ENCODE measurements around the gene ZNF609.

ZNF609 gene

GRCh38 chr15:64695561-64695992 is 235.2 kb downstream of the ZNF609 start:
- TF ChIP-seq YY1 (IDR thresholded peaks at IDR 0.05; ENCODE audit: insufficient read depth, insufficient read length) (no peak), SUZ12 (IDR thresholded peaks at IDR 0.05; ENCODE audit: extremely low read depth, insufficient read depth, insufficient read length) (no peak), ZNF274 (IDR thresholded peaks at IDR 0.05; ENCODE audit: low read depth, low read length) (no peak)

GRCh38 chr15:64696481-64696880 is 236.1 kb downstream of the ZNF609 start:
- no peak overlapping the region for H3K4me3 ChIP-seq (ENCODE audit: insufficient read length, low read depth)
- peaks cover 44% of the 10 kb centered on the region for H3K36me3 ChIP-seq (ENCODE audit: insufficient read depth, insufficient read length, low read length)
- H3K9ac ChIP-seq (ENCODE audit: insufficient read length, low read depth): no peak overlapping the region
- H3K9me3 ChIP-seq (ENCODE audit: insufficient read depth, low read length): no peaks in the 10 kb centered on the region
- no peak for DNase-seq (ENCODE audit: low read depth, low spot score)
- no peak for TF ChIP-seq YY1 (IDR thresholded peaks at IDR 0.05; ENCODE audit: insufficient read depth, insufficient read length)
- TF ChIP-seq ZNF274 (IDR thresholded peaks at IDR 0.05; ENCODE audit: low read depth, low read length): no peak
- no peak for TF ChIP-seq SUZ12 (IDR thresholded peaks at IDR 0.05; ENCODE audit: extremely low read depth, insufficient read depth, insufficient read length)
- H3K4me1 ChIP-seq (ENCODE audit: insufficient read depth, insufficient read length): no peaks in the 10 kb centered on the region
- H3K27me3 ChIP-seq (ENCODE audit: insufficient read depth, insufficient read length): no peaks in the 10 kb centered on the region

More at GRCh38 chr15:64695561-64695992, 235.2 kb downstream of the ZNF609 start:
- no peaks in the 10 kb centered on the region for H3K27me3 ChIP-seq (ENCODE audit: insufficient read depth, insufficient read length)
- DNase-seq (ENCODE audit: low read depth, low spot score): no peak
- peaks cover under 1% of the 10 kb centered on the region for H3K4me1 ChIP-seq (ENCODE audit: insufficient read depth, insufficient read length)
- H3K36me3 ChIP-seq (ENCODE audit: insufficient read depth, insufficient read length, low read length): peaks cover 53% of the 10 kb centered on the region
- H3K9ac ChIP-seq (ENCODE audit: insufficient read length, low read depth): no peak overlapping the region
- no peaks in the 10 kb centered on the region for H3K9me3 ChIP-seq (ENCODE audit: insufficient read depth, low read length)
- H3K4me3 ChIP-seq (ENCODE audit: insufficient read length, low read depth): no peak overlapping the region

GRCh38 chr15:64697911-64698369 is 237.6 kb downstream of the ZNF609 start:
- Histone ChIP-seq H3K4me3 (ENCODE audit: insufficient read length, low read depth) (no peak overlapping the region), H3K9me3 (ENCODE audit: insufficient read depth, low read length) (no peaks in the 10 kb centered on the region), H3K9ac (ENCODE audit: insufficient read length, low read depth) (no peak overlapping the region), H3K4me1 (ENCODE audit: insufficient read depth, insufficient read length) (no peaks in the 10 kb centered on the region), H3K36me3 (ENCODE audit: insufficient read depth, insufficient read length, low read length) (peaks cover 34% of the 10 kb centered on the region), H3K27me3 (ENCODE audit: insufficient read depth, insufficient read length) (no peaks in the 10 kb centered on the region)
- no peak for DNase-seq (ENCODE audit: low read depth, low spot score)
- TF ChIP-seq SUZ12 (IDR thresholded peaks at IDR 0.05; ENCODE audit: extremely low read depth, insufficient read depth, insufficient read length): no peak
- no peak for TF ChIP-seq ZNF274 (IDR thresholded peaks at IDR 0.05; ENCODE audit: low read depth, low read length)
- no peak for TF ChIP-seq YY1 (IDR thresholded peaks at IDR 0.05; ENCODE audit: insufficient read depth, insufficient read length)

- no peaks in the 10 kb centered on the region for H3K27me3 ChIP-seq (ENCODE audit: insufficient read depth, insufficient read length)
- no peaks in the 10 kb centered on the region for H3K4me1 ChIP-seq (ENCODE audit: insufficient read depth, insufficient read length)
- H3K9me3 ChIP-seq (ENCODE audit: insufficient read depth, low read length): no peaks in the 10 kb centered on the region
- H3K4me3 ChIP-seq (ENCODE audit: insufficient read length, low read depth): peak overlapping the region; percentile 53
- H3K9ac ChIP-seq (ENCODE audit: insufficient read length, low read depth): no peak overlapping the region
- TF ChIP-seq YY1 (IDR thresholded peaks at IDR 0.05; ENCODE audit: insufficient read depth, insufficient read length): no peak
- TF ChIP-seq ZNF274 (IDR thresholded peaks at IDR 0.05; ENCODE audit: low read depth, low read length): no peak
- no peak for TF ChIP-seq SUZ12 (IDR thresholded peaks at IDR 0.05; ENCODE audit: extremely low read depth, insufficient read depth, insufficient read length)
- H3K36me3 ChIP-seq (ENCODE audit: insufficient read depth, insufficient read length, low read length): peaks cover 25% of the 10 kb centered on the region
- DNase-seq (ENCODE audit: low read depth, low spot score): no peak
Observed at GRCh38 chr15:64698823-64699222, 238.4 kb downstream of the ZNF609 start.

GRCh38 chr15:64699751-64700388 is 239.5 kb downstream of the ZNF609 start:
- no peak for TF ChIP-seq YY1 (IDR thresholded peaks at IDR 0.05; ENCODE audit: insufficient read depth, insufficient read length)
- no peak for TF ChIP-seq SUZ12 (IDR thresholded peaks at IDR 0.05; ENCODE audit: extremely low read depth, insufficient read depth, insufficient read length)
- no peak for TF ChIP-seq ZNF274 (IDR thresholded peaks at IDR 0.05; ENCODE audit: low read depth, low read length)
- H3K4me1 ChIP-seq (ENCODE audit: insufficient read depth, insufficient read length): no peaks in the 10 kb centered on the region
- H3K9ac ChIP-seq (ENCODE audit: insufficient read length, low read depth): peak overlapping the region; percentile 70
- no peaks in the 10 kb centered on the region for H3K9me3 ChIP-seq (ENCODE audit: insufficient read depth, low read length)
- H3K27me3 ChIP-seq (ENCODE audit: insufficient read depth, insufficient read length): no peaks in the 10 kb centered on the region
- H3K36me3 ChIP-seq (ENCODE audit: insufficient read depth, insufficient read length, low read length): peaks cover 22% of the 10 kb centered on the region
- peak overlapping the region; percentile 53 for H3K4me3 ChIP-seq (ENCODE audit: insufficient read length, low read depth)
- DNase-seq (ENCODE audit: low read depth, low spot score): peak; percentile 80

GRCh38 chr15:64701051-64701450 is 240.7 kb downstream of the ZNF609 start:
- Histone ChIP-seq H3K4me1 (ENCODE audit: insufficient read depth, insufficient read length) (no peaks in the 10 kb centered on the region), H3K4me3 (ENCODE audit: insufficient read length, low read depth) (peak overlapping the region; percentile 65), H3K27me3 (ENCODE audit: insufficient read depth, insufficient read length) (no peaks in the 10 kb centered on the region), H3K9me3 (ENCODE audit: insufficient read depth, low read length) (no peaks in the 10 kb centered on the region), H3K36me3 (ENCODE audit: insufficient read depth, insufficient read length, low read length) (peaks cover 10% of the 10 kb centered on the region), H3K9ac (ENCODE audit: insufficient read length, low read depth) (peak overlapping the region; percentile 85)
- TF ChIP-seq ZNF274 (IDR thresholded peaks at IDR 0.05; ENCODE audit: low read depth, low read length) (no peak), SUZ12 (IDR thresholded peaks at IDR 0.05; ENCODE audit: extremely low read depth, insufficient read depth, insufficient read length) (no peak), YY1 (IDR thresholded peaks at IDR 0.05; ENCODE audit: insufficient read depth, insufficient read length) (no peak)
- DNase-seq (ENCODE audit: low read depth, low spot score): peak; percentile 72

GRCh38 chr15:64701482-64702184 is 241.3 kb downstream of the ZNF609 start:
- Histone ChIP-seq H3K36me3 (ENCODE audit: insufficient read depth, insufficient read length, low read length) (peaks cover 9% of the 10 kb centered on the region), H3K4me1 (ENCODE audit: insufficient read depth, insufficient read length) (no peaks in the 10 kb centered on the region), H3K9ac (ENCODE audit: insufficient read length, low read depth) (peak overlapping the region; percentile 85), H3K9me3 (ENCODE audit: insufficient read depth, low read length) (no peaks in the 10 kb centered on the region), H3K4me3 (ENCODE audit: insufficient read length, low read depth) (peak overlapping the region; percentile 65), H3K27me3 (ENCODE audit: insufficient read depth, insufficient read length) (no peaks in the 10 kb centered on the region)
- DNase-seq (ENCODE audit: low read depth, low spot score): no peak
- no peak for TF ChIP-seq ZNF274 (IDR thresholded peaks at IDR 0.05; ENCODE audit: low read depth, low read length)
- no peak for TF ChIP-seq SUZ12 (IDR thresholded peaks at IDR 0.05; ENCODE audit: extremely low read depth, insufficient read depth, insufficient read length)
- no peak for TF ChIP-seq YY1 (IDR thresholded peaks at IDR 0.05; ENCODE audit: insufficient read depth, insufficient read length)
